Gastrocnemius medialis (tissue), 4 donors: ENCODE data around the gene PLD5. TPM values are rescaled to one million over a fixed set of nuclear protein-coding genes. Genes with fewer than 3 reads are reported as not detected.

Experiments used
- ATAC-seq, 2 donors: fragments of 150-250 bp; one replicate each; pipeline ENCODE4 v1.9.1; 2016
- DNase-seq, 2 donors: peaks; one replicate each; pipeline ENCODE4 v3.0.0-alpha.2; 2019
- H3K27ac ChIP-seq, 4 donors: fragments of 200-600 bp; sonication (generic); 1 replicate in 1 of 4; 2 replicates in 3 of 4; pipeline ENCODE4 v1.5.1; 2016 to 2018; ENCODE audit warnings: mild to moderate bottlenecking in 2 of 4, moderate library complexity in 1 of 4
- H3K27me3 ChIP-seq, 3 donors: fragments of 200-600 bp; sonication (generic) in 2 of 3; 1 replicate in 1 of 3; 2 replicates in 2 of 3; pipeline versions ENCODE4 v1.5.1 to v1.6.0; 2016 to 2019; ENCODE audit warnings: mild to moderate bottlenecking in 1 of 3, moderate library complexity in 1 of 3
- H3K36me3 ChIP-seq, 2 donors: fragments of 200-600 bp; sonication (generic) in 1 of 2; one replicate each; pipeline ENCODE4 v1.5.1; 2017 to 2018
- H3K4me1 ChIP-seq, 2 donors: fragments of 200-600 bp; sonication (generic) in 1 of 2; one replicate each; pipeline ENCODE4 v1.5.1; 2016 to 2017; ENCODE audit warnings: mild to moderate bottlenecking in 2 of 2
- H3K4me3 ChIP-seq, 4 donors: fragments of 200-600 bp; sonication (generic) in 3 of 4; 1 replicate in 1 of 4; 2 replicates in 3 of 4; pipeline ENCODE4 v1.5.1; 2016 to 2019; ENCODE audit warnings: mild to moderate bottlenecking in 2 of 4
- H3K9me3 ChIP-seq, 3 donors: fragments of 200-600 bp; sonication (generic) in 2 of 3; 1 replicate in 1 of 3; 2 replicates in 2 of 3; pipeline ENCODE4 v1.5.1; 2016 to 2019
- POLR2A ChIP-seq, 2 donors: fragments of 450-650 bp; IDR thresholded peaks; one replicate each; pipeline ENCODE4 v1.6.1; 2017; ENCODE audit warnings: antibody characterized with exemption in 2 of 2, mild to moderate bottlenecking in 2 of 2, moderate library complexity in 2 of 2
- in situ Hi-C, 4 donors: fragments of 200-750 bp; cut with MboI; loops; one replicate each; pipeline versions ENCODE4 v1.15.0 to v1.8.0; 2017; ENCODE audit warnings: low sequenced_read_pairs in 4 of 4
- intact Hi-C: fragments of 100-400 bp; cut with DNase I; formaldehyde crosslinking; loops from one replicate; pipeline ENCODE4 v1.15.1; 2023; ENCODE audit warnings: low total_unique reads
- total RNA-seq, 4 donors: library from RNA; depleted of rRNA; stranded (reverse); fragments of >200 nt; gene quantifications; one replicate each; pipeline versions ENCODE4 v1.1.0 to v1.2.3, GENCODE V29; 2016
- TF ChIP-seq, protein P1 (sequence below), 5 experiments: fragments of 450-650 bp in 3 of 5; fragments of 200-600 bp in 2 of 5; sonication (generic) in 2 of 5; IDR thresholded peaks in 4 of 5; conservative IDR thresholded peaks in 1 of 5; 1 replicate in 4 of 5; 2 replicates in 1 of 5; pipeline ENCODE4 v1.5.1; 2016 to 2019; ENCODE audit warnings: antibody characterized with exemption in 5 of 5, mild to moderate bottlenecking in 3 of 5, moderate library complexity in 3 of 5

PLD5 gene
- total RNA-seq, 4 donors from 2014 or later: 0.04 TPM; not detected in 3

DNA sequence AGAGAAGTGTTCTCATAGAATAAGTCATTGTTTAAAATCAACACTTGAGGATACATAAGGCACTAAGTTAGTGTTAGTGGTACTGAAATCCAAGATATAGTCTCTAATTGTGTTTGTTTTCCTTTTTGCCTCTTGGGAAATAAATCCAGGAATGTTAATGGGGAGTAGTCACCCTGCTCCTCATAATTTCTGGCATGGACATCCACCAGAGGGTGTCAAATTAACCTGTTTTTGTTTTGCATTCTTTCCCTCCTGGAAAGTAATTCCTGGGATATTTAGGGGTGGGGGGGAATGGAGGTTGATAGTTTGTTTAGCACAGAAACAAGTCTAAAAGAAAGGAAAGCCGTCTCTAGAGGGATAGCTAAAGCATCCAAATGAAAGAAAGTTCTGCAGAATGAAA lies 437.8 kb downstream of the PLD5 start:
- no peak overlapping the region for H3K4me3 ChIP-seq
- H3K27me3 ChIP-seq: no peaks in the 10 kb centered on the region
- intact Hi-C loops (no loop called here), in situ Hi-C loops (no loop called here)
- DNase-seq (no peak), ATAC-seq (no peak)
- no peaks in the 10 kb centered on the region for H3K36me3 ChIP-seq
- H3K4me1 ChIP-seq: no peaks in the 10 kb centered on the region
- no peaks in the 10 kb centered on the region for H3K9me3 ChIP-seq
- TF ChIP-seq POLR2A (IDR thresholded peaks at IDR 0.05): no peak
- TF ChIP-seq, protein P1, sequence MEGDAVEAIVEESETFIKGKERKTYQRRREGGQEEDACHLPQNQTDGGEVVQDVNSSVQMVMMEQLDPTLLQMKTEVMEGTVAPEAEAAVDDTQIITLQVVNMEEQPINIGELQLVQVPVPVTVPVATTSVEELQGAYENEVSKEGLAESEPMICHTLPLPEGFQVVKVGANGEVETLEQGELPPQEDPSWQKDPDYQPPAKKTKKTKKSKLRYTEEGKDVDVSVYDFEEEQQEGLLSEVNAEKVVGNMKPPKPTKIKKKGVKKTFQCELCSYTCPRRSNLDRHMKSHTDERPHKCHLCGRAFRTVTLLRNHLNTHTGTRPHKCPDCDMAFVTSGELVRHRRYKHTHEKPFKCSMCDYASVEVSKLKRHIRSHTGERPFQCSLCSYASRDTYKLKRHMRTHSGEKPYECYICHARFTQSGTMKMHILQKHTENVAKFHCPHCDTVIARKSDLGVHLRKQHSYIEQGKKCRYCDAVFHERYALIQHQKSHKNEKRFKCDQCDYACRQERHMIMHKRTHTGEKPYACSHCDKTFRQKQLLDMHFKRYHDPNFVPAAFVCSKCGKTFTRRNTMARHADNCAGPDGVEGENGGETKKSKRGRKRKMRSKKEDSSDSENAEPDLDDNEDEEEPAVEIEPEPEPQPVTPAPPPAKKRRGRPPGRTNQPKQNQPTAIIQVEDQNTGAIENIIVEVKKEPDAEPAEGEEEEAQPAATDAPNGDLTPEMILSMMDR (IDR thresholded peaks at IDR 0.05 in 4 of 5, conservative IDR thresholded peaks at IDR 0.05 in 1 of 5): no peak
- H3K27ac ChIP-seq: no peak overlapping the region

DNA sequence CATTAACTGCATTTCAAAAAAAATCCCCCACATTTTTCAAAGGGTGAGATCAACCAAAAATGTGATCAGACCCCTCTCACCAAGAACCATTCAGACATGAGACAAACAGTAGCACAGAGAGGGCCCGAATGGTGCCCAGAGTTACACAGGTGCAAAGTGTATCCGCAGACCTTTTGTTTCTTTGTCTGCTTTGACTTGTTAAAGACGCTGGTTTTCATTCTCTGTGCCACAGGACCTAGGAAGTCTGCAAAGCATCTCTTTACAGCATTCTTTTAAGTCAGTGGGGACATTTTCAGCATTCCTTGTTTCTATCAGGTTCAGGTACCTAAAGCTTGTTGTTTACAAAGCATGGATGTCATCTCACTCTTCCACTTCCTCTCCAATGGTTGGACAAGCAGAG lies 438.4 kb downstream of the PLD5 start:
- Histone ChIP-seq H3K36me3 (no peaks in the 10 kb centered on the region), H3K27me3 (no peaks in the 10 kb centered on the region), H3K27ac (no peak overlapping the region), H3K9me3 (no peaks in the 10 kb centered on the region), H3K4me3 (no peak overlapping the region), H3K4me1 (no peaks in the 10 kb centered on the region)
- ATAC-seq (no peak), DNase-seq (no peak)
- TF ChIP-seq POLR2A (IDR thresholded peaks at IDR 0.05): no peak
- TF ChIP-seq, protein P1 (IDR thresholded peaks at IDR 0.05 in 4 of 5, conservative IDR thresholded peaks at IDR 0.05 in 1 of 5): no peak
- intact Hi-C loops: no loop called here
- in situ Hi-C loops: no loop called here

DNA sequence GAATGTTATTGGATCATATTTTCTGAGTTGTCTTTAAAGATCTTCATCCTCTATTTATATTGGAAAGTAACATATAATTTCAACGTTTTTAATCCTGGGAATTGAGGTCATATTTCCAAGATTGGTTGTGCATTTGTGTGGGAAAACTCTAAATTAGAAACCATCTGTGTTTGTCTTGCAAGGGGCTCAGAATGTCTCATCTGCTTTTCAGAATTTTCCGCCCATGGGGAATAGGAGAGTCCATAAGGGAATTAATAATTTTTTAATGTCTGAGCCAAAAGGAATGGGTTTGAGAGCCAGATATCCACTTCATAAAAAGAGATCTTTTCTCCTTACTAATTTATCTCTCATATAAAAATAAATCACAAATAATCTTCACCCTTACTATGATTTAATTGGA lies 440.8 kb downstream of the PLD5 start:
- intact Hi-C loops: no loop called here
- H3K27ac ChIP-seq: no peak overlapping the region
- no peak overlapping the region for H3K4me3 ChIP-seq
- no peaks in the 10 kb centered on the region for H3K27me3 ChIP-seq
- DNase-seq: no peak
- H3K4me1 ChIP-seq: no peaks in the 10 kb centered on the region
- no peaks in the 10 kb centered on the region for H3K9me3 ChIP-seq
- in situ Hi-C loops: no loop called here
- ATAC-seq: no peak
- TF ChIP-seq POLR2A (IDR thresholded peaks at IDR 0.05): no peak
- TF ChIP-seq, protein P1 (IDR thresholded peaks at IDR 0.05 in 4 of 5, conservative IDR thresholded peaks at IDR 0.05 in 1 of 5): no peak
- no peaks in the 10 kb centered on the region for H3K36me3 ChIP-seq

DNA sequence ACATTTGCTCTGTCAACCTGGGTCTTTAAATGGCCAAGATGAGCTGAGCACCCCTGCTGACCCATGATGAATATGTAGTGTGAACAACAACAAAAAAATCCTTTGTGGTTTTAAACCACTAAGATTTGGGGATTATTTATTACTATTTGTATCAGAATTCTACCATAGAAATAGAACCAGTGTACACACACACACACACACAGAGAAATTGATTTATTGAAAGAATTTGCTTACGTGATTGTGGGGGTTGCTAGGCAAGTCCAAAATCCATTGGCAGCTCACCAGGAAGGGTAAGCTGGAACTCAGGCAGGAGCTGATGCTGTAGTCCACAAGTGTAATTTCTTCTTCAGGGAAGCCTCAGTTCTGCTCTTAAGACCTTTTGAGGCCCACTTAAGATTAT lies 443.1 kb downstream of the PLD5 start:
- TF ChIP-seq, protein P1 (IDR thresholded peaks at IDR 0.05 in 4 of 5, conservative IDR thresholded peaks at IDR 0.05 in 1 of 5): no peak
- Histone ChIP-seq H3K36me3 (no peaks in the 10 kb centered on the region), H3K4me1 (no peaks in the 10 kb centered on the region), H3K9me3 (no peaks in the 10 kb centered on the region), H3K27me3 (no peaks in the 10 kb centered on the region), H3K4me3 (no peak overlapping the region), H3K27ac (no peak overlapping the region)
- DNase-seq: no peak
- intact Hi-C loops (no loop called here), in situ Hi-C loops (no loop called here)
- ATAC-seq: no peak

DNA sequence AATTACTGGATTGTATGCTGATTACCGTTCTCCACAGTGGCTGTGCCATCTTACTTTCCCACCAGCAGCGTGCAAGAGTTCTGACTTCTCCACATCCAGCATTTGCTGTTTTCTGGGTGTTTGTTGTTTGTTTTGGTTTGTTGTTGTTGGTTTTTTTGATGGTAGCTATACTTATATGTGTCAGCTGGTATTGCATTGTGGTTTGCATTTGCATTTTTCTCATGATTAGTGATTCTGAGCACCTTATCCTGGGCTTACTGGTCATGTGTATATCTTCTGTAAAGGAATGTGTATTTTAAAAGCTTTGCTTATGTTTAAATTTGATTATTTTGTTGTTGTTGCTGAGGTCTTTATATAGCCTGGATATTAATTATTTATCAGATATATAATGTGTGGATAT lies 458.7 kb downstream of the PLD5 start:
- H3K36me3 ChIP-seq: no peaks in the 10 kb centered on the region
- intact Hi-C loops (no loop called here), in situ Hi-C loops (no loop called here)
- no peaks in the 10 kb centered on the region for H3K4me1 ChIP-seq
- TF ChIP-seq, protein P1 (IDR thresholded peaks at IDR 0.05 in 4 of 5, conservative IDR thresholded peaks at IDR 0.05 in 1 of 5): no peak
- TF ChIP-seq POLR2A (IDR thresholded peaks at IDR 0.05): no peak
- H3K4me3 ChIP-seq: no peak overlapping the region
- DNase-seq (no peak), ATAC-seq (no peak)
- no peak overlapping the region for H3K27ac ChIP-seq
- H3K9me3 ChIP-seq: no peaks in the 10 kb centered on the region
- no peaks in the 10 kb centered on the region for H3K27me3 ChIP-seq
